Ammon's horn (tissue), 1 donor: ENCODE measurements around the gene CLEC16A.
A peak's percentile ranks its signal among the peaks of the same experiment; 100 is the strongest.
"Not testable (repeated sequence)": the region's sequence is repeated elsewhere in the genome, so short reads cannot be mapped to it uniquely, and the experiment has no call there.

Source experiments
- DNase-seq: peaks from one replicate; pipeline ENCODE4 v3.0.0-alpha.2; 2016; ENCODE audit warnings: low spot score

The CLEC16A gene

GRCh38 chr16:10939649-10940234 lies 4.6 kb upstream of the CLEC16A start:
- DNase-seq: no peak

GRCh38 chr16:10940501-10941079 lies 3.8 kb upstream of the CLEC16A start:
- no peak for DNase-seq

GRCh38 chr16:10941127-10941933 lies 3.0 kb upstream of the CLEC16A start:
- DNase-seq: no peak

- not testable (repeated sequence) for DNase-seq
Measured at GRCh38 chr16:10941935-10942351, 2.4 kb upstream of the CLEC16A start.

GRCh38 chr16:10942352-10943063 lies 1.9 kb upstream of the CLEC16A start, which contains the start of gene DEXI:
DEXI (minus strand) TSS chr16:10942468; CDS start chr16:10942005, 463 bp downstream.
- DNase-seq: peak; percentile 96

- no peak for DNase-seq
Measured at GRCh38 chr16:10943064-10943353, 1.4 kb upstream of the CLEC16A start.

- DNase-seq: no peak
Measured at GRCh38 chr16:10945065-10945787, 862 bp downstream of the CLEC16A start.

- no peak for DNase-seq
Measured at GRCh38 chr16:10946308-10946707, 1.9 kb downstream of the CLEC16A start.

- DNase-seq: no peak
Measured at GRCh38 chr16:10947211-10947787, 2.9 kb downstream of the CLEC16A start.

- no peak for DNase-seq
Measured at GRCh38 chr16:10949424-10949970, 5.1 kb downstream of the CLEC16A start.

- DNase-seq: no peak
Measured at GRCh38 chr16:10950393-10950792, 6.0 kb downstream of the CLEC16A start.

- no peak for DNase-seq
Measured at GRCh38 chr16:10951026-10951425, 6.7 kb downstream of the CLEC16A start.

GRCh38 chr16:10954903-10955302 lies 10.5 kb downstream of the CLEC16A start:
- DNase-seq: no peak

- no peak for DNase-seq
Measured at GRCh38 chr16:10957771-10958482, 13.6 kb downstream of the CLEC16A start.

- no peak for DNase-seq
Measured at GRCh38 chr16:10959161-10959560, 14.8 kb downstream of the CLEC16A start.

GRCh38 chr16:10961231-10961630 lies 16.9 kb downstream of the CLEC16A start:
- no peak for DNase-seq

GRCh38 chr16:10964039-10964890 lies 19.9 kb downstream of the CLEC16A start:
- peak; percentile 90 for DNase-seq

- DNase-seq: no peak
Measured at GRCh38 chr16:10964891-10965326, 20.5 kb downstream of the CLEC16A start.

- DNase-seq: no peak
Measured at GRCh38 chr16:10965440-10966061, 21.2 kb downstream of the CLEC16A start.
